ENCODE data around the gene C12orf43. TPM values are rescaled to one million over a fixed set of nuclear protein-coding genes. Genes with fewer than 3 reads are reported as not detected.
"Not testable (repeated sequence)": the region's sequence is repeated elsewhere in the genome, so short reads cannot be mapped to it uniquely, and the experiment has no call there.

The C12orf43 gene, protein sequence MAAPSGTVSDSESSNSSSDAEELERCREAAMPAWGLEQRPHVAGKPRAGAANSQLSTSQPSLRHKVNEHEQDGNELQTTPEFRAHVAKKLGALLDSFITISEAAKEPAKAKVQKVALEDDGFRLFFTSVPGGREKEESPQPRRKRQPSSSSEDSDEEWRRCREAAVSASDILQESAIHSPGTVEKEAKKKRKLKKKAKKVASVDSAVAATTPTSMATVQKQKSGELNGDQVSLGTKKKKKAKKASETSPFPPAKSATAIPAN
- total RNA-seq (2014; rRNA removed; shearing (Covaris generic)), result 8.1 and 15.5 TPM in 2 replicates

DNA sequence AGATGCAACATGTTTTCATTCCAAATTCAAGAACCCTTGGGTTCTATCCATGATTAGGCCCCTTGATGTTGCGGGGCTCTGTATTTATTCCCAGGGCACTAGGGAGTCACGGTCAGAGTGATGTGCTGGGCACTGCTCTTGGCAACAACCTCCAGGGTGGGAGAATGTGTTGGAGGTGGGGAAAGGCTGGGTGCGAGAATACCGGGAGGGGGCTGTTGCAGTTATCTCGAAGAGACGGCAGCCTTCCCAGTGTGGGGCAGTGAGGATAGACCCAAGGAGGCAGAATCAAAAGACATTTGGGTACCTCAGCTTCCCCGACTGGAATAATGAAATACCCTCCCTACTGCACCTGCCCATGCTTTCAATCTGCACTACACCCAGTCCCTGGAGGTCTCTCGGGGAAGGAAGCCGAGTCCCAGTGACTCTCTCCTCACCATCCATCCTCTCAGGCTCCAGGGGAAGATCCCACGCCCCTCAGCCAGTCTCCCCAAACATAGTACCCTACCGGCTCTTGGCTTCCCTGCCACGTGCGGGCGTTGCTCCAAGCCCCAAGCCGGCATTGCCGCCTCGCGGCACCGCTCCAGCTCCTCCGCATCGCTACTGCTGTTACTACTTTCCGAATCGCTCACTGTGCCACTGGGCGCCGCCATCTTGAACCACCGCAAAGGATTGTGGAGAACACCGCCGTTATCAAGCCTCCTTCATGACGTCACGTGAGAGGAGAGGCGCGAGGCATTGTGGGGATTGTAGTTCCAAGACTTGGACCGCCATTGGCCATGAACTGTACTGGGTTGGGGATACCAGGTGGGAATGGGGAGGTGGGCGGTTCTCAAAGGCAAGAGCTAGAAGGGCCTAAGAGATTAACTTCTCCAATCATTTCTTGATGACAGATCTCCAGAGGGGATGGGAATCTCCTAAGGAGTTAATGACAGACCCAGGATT lies at the start of gene C12orf43:
TSS of gene C12orf43 (minus strand) at position 663 of the 942 bp plus-strand sequence. CDS start at position 650, 13 bp downstream.
- DNase-seq (ENCODE audit: low spot score), result peak; percentile 93

DNA sequence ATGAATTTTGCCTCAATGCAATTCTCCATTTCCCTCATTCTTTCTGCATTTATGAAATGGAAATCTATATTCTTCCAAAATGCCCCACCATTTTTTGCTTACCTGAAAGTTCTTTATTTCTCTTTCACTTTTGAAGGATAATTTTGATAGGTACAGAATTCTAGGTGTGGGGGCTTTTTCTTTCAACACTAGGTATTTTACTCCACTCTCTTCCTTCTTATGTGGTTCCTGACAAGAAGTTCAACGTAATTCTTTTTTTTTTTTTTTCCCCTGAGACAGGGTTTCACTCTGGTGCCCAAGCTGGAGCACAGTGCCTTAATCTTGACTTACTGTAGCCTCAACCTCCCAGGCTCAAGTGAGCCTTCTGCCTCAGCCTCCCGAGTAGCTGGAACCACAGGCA lies 49.1 kb upstream of the C12orf43 start:
- no peak for DNase-seq (ENCODE audit: low spot score)

DNA sequence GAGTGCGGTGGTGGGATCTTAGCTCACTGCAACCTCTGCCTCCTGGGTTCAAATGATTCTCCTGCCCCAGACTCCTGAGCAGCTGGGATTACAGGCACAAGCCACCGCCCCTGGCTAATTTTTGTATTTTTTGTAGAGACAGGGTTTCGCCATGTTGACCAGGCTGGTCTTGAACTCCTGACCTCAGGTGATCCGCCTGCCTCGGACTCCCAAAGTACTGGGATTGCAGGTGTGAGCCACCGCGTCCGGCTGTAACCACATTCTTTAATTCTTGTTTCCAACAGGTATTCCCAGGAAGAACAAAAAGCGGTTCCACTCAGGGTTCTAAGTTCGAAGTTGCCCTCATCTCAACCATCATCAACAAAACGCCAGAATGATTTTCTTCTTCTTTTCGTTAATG lies 48.3 kb upstream of the C12orf43 start:
- DNase-seq (ENCODE audit: low spot score), result not testable (repeated sequence)

DNA sequence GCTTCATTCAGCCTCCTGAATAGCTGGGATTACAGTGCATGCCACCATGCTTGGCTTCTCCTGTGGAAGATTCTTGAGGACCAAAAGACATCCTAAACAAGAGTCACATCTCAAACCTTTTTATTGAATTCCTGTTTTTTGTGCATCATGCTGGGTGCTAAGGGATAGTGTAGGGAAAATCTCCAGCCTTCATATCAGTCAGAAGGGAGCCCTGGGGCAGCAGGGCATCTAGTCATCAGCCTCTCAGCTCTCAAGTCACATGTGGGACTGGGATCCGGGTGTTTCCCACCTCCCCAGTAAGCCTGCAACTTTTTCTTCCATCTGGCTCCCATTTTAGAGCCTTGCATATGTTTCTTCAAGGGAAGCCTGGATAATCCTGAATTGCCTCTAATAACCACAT lies 47.8 kb upstream of the C12orf43 start:
- DNase-seq (ENCODE audit: low spot score), result no peak

DNA sequence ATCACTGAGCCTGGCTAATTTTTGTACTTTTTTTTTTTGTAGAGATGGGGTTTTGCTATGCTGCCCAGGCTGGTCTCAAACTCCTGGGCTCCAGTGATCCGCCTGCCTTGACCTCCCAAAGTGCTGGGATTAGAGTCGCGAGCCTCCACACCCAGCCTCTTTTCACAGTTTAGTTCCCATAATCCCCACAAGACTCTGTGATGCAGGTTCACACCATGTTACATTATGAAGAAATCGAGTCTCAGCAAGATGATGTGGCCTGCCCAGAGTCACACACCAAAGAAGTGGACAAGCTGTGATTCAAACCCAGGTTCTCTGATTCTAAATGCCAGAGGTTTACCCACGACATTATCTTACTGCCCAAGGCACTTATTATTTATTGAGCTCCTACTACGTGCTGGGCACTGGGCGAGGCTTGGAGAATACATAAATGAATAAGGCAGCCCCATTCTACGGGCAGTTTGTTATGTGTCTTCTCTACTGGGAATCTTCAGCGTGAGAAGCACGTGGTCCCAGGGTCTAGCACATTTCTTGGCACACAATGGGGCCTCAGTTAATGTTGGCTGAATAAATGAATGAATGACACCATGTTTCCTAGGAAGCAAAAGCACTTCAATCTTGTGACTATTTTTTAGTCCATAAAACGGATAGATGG lies 46.2 kb upstream of the C12orf43 start:
- no peak for DNase-seq (ENCODE audit: low spot score)

DNA sequence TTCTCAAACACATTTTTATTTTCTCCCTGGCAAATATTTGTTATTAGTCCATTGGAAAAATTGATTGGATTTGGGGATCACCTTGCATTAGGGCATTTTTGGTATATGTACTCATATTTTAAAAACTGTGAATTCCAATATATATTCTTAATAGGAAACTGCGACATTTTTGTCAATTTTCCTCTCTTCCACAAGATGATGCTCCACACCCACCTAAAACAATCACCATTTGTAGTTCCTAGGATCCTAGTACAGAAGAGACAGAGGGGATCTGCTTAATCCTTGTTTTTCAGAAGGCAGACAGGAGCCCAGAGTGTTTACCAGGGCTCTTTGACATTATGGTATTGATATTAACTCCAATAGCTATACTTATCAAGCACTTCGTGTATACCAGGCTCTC lies 45.5 kb upstream of the C12orf43 start:
- DNase-seq (ENCODE audit: low spot score), result no peak

DNA sequence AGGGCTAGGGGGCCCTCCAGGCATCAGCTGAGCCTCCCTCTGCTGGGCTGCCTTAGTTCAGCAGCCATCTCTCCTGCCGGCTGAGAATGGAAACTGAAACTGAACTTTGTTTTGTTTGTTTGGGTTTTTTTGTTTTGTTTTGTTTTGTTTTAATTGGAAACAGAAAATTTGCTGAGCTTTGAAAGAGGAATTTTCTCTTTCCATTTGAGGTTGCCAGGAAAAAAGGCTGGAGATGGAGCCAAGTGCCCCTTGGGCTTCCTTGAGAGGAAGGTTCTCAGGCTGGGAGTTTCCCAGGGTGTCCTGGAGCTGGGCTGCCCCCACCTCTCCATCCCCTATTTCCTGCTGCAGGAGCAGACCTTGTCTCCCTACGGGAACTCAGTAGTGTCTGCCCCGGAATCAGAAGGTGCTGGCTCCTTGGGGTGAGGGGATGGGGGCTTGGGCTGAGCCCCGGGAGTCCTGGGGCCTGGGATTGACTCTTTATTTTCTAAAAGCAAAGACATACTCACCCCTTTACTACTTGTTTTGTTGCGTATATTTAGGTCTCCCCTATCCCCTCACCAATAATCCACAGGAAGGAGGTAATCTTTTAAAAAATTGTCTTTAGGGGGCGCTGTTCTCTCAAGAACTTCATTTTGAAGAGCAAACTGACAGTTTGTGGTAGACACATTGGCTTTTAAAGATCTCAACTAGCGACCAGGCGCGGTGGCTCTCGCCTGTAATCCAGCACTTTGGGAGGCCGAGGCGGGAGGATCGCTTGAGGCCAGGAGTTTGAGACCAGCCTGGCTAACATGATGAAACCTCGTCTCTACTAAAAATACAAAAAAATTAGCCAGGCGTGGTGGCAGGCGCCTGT lies 44.1 kb upstream of the C12orf43 start:
- peak; percentile 80 for DNase-seq (ENCODE audit: low spot score)

DNA sequence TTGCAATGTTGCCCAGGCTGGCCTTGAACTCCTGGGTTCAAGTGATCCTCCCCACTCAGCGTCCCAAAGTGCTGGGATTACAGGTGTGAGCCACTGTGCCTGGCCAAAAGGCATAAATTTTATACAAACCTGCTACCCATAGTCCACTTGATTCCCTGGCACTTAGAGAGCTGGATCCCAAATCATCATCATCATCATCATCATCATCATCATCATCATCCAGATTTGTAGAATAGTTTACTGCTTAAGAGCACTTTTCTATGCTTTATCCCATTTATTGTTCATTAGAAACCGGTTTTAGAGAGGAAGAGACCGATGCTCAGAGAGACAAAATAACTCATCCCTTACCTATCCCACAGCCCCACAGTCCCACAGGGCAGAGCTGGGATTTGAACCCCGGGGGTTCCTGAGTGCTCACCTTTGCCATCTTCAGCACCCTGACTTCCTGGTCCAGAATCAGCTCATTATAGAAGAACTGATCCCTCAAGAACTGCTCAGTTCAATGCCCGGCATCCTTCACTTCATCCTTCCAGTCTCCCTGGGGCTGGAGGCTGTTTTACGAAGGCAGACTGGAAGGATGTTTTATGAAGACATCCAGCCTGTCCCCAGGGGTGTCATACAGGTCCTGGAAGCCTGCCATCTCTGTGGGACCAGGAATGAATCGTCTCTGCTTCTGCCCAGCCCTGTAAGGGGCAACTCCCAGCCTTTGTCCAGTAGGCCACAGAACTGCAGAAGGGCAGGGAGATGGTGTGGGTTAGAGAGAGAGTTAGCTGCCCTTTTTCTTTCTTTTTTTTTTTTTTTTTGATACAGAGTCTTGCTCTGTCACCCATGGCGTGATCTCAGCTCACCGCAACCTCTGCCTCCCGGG lies 43.0 kb upstream of the C12orf43 start:
- DNase-seq (ENCODE audit: low spot score), result no peak

DNA sequence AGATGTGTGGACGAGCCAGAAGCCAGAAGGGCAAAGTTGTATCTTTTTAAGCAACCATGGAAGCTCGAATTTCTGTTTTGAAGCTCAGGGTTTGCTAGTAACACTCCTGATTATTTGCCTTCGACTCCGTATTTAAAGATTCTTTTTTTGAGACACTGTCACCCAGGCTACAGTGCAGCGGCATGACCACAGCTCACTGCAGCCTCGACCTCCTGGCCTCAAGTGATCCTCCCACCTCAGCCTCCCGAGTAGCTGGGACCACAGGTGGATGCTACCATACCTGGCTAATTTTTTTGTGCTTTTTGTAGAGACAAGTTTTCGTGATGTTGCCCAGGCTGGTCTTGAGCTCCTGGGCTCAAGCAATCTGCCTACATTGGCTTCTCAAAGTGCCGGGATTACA lies 41.5 kb upstream of the C12orf43 start:
- no peak for DNase-seq (ENCODE audit: low spot score)

DNA sequence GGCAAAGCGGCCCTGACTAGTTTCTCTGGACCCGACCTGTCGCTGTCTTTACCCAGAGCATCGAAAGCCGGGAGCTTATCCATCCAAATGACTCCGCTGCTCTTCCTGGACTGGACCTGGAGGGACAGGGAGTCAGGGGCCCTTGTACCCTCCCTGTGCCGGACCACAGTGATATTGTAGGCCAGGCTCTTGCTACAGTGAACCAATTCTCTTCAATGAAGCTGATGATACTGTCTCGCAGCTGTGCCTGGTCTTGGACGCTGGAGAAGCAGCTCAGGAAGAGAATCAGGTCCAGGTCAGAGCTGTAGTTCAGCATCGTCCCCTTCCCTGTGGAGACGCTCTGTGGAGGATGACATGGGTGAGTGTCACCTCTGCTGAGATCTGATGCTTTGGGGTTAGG lies 37.4 kb upstream of the C12orf43 start:
- no peak for DNase-seq (ENCODE audit: low spot score)

DNA sequence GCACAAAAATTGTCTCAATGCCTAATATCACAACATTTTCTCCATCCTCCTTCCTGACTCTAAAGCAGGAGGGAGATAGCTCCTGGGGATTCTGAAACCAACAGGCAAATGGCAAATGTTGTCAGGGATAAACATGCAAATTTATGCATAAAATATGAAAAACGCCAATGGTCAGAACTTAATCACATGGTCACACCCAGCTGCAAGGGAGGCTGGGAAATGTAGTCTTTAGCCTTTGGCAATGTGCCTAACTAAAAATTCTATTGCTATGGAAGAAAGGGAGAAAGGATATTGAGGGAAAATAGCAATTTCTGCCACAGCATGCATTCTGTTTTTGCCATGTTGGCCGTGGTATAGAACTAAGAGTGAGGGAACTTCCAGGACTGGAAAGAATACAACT lies 34.4 kb upstream of the C12orf43 start:
- no peak for DNase-seq (ENCODE audit: low spot score)

DNA sequence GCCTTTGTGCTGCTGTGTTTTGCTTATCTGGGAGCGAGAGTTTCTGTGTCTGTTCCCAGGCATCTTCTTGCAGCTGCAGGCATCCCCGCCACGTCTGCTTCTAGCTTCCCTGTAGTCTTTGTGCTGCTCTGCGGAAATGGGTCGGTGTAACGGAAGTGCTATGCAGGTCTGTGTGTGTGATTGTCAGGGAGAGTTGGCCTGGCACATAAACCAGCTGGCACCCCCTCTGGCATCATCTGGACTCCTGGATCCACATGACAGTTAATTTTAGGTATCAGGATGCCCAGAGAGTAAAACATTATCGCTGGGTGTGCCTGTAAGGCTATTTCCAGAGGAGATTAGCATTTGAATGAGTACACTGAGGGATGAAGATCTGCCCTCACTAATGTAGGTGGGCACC lies 32.2 kb upstream of the C12orf43 start:
- no peak for DNase-seq (ENCODE audit: low spot score)

DNA sequence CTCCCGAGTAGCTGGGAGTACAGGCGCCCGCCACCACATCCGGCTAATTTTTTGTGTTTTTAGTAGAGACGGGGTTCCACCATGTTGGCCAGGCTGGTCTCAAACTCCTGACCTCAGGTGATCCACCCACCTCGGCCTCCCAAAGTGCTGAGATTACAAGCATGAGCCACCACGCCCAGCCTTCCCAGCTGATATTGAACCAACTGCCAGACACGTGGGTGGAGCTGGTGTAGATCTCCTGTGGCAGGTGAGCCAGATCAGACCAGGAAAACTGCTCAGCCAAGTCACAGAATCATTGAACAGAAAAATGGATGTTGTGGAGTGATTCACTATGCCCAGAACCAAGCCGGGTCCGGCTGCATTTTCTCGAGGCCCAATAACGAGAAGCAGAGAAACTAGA lies 31.1 kb upstream of the C12orf43 start:
- not testable (repeated sequence) for DNase-seq (ENCODE audit: low spot score)

DNA sequence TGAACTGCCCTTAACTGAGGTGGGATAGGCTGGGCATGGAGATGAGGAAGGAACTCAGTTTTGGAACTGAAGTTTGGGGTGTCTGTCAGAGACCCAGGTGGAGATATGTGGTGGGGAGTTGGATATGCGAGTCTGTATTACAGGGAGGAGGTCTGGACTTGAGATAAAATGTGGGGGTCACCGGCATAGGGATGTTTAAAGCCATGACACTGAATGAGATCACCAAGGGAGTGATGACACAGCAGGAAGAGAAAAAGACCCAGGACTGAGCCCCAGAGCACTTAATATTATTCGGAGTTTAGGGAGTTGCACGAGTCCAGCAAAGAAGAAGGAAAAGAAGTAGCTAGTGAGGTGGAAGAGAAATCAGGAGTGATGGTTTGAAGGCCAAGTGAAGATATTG lies 26.8 kb upstream of the C12orf43 start:
- DNase-seq (ENCODE audit: low spot score), result no peak

DNA sequence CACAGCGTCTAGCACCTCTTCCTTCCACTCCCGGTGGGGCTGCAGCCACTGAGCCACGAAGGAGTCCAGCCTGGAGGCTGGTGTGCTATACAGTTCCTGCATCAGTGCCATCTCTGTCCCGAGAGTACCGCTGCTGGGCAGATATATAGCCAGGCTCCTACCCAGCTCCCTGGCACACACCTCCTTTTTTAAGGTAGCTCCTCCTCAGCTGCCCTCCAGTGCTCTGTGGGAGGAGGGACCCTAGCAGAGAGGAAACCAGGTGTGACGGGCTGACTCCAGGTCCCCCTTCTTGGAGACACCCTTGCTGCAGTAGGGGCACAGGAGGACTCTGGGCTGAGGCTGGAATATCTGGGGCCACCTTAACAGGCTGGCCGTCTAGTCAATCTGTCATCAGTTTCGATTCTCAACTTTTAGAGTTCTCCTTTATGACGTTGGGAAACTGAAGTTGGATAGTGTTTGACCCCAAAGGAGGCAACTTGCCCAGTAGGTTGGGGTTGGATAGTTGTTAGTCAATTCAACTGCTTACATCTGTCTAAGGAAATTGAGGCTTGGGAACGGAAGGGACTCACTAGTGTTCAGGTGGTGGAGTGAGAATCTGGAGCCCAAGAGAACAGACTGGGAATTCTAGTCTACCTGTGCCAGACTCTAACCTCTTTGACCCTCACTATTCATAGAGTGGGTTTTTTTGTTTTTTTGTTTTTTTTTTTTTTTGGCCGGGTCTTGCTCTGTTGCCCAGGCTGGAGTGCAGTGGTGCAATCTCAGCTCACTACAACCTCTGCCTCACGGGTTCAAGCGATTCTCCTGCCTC lies 22.8 kb upstream of the C12orf43 start, which contains the start of gene OASL:
TSS of gene OASL (minus strand) at position 386 of the 808 bp plus-strand sequence. CDS start at position 111, 275 bp downstream.
- DNase-seq (ENCODE audit: low spot score), result peak; percentile 63

DNA sequence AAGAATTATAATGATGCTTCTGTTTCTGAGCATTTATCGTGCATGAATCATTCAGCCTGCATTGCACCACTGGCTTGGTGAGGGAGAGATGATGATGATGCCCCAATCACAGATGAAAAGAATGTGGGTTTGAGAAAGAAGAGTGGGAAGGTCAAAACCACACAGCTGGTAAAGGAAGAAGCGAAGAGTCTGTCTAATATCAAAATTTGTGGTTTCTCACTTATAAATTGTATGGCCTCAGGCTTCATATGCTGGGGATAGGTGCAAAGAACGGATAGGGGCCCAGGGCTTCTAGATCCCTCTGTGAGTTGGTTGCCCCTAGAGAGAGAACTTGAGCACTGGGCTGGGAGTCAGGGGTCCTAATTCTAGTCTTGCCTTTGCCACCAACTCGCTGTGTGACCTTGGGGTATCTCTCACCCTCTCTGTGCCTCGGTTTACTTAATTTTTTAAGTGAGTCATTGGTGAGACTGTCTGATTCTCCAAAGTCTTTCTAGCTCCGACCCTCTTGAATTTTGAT lies 20.6 kb upstream of the C12orf43 start:
- peak; percentile 34 for DNase-seq (ENCODE audit: low spot score)

DNA sequence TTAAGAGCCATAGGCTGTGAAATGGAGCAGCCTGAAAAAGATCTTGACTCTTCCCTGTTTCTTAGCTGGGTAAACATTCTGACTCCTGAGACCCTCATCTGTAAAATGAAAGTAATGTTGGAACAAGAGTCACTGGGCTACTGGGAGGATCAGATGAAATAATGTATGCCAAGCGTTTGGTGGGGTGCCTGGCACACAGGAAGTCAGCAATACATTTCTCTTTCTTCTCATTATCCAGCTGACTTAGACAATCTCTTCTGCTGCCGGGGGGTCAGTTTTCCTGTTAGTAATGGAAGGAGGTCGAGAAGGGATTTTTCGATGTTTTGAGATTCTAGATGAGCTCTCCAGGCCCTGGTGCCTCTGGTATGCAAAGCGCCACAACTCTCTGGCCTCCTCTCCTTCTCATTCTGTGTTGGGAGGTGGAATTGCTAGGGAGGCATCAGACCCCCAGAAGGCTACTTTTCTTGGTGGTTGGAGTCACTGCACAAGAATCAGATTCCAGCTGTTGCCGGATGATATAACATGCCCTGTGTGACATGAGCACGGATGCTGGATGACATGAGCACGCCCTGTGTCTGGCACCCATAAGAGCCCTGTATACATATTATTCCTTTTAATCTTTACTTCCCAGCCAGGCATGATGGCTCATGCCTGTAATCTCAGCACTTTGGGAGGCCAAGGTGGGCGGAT lies 18.5 kb upstream of the C12orf43 start:
- no peak for DNase-seq (ENCODE audit: low spot score)

DNA sequence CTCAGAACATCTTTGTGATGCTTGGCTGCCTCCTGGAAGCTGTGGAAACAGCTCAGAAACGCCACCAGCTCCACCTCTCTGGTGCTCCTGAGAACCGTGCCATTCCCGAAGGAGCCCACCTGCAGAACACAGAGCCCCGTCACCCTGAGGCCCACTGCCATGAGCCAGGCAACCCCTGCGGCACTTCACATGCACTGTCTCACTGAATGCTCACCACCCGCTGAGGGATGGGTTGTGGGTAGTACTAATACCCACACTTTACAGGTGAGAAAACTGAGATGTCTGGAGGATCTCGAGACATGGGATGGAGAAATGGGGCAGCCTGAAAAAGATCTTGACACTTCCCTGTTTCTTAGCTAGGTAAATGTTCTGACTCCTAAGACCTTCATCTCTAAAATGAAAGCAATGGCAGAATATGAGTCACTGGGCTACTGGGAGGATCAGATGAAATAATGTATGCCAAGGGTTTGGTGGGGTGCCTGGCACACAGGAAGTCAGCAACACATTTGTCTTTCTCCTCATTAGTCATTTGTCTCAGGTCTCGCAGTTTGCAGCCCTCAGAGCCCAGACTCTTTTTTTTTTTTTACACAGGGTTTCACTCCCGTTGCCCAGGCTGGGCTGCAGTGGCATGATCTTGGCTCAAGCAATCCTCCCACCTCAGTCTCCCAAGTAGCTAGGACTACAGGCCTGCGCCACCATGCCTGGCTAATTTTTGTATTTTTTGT lies 17.5 kb upstream of the C12orf43 start:
- DNase-seq (ENCODE audit: low spot score), result peak; percentile 89
